ENCODE data around the gene FRMPD2. TPM values are rescaled to one million over a fixed set of nuclear protein-coding genes. Genes with fewer than 3 reads are reported as not detected.
A peak's percentile ranks its signal among the peaks of the same experiment; 100 is the strongest.
"Not testable (repeated sequence)": the region's sequence is repeated elsewhere in the genome, so short reads cannot be mapped to it uniquely, and the experiment has no call there.

The FRMPD2 gene
- total RNA-seq, 1 donor from 2014 or later, result not detected

DNA sequence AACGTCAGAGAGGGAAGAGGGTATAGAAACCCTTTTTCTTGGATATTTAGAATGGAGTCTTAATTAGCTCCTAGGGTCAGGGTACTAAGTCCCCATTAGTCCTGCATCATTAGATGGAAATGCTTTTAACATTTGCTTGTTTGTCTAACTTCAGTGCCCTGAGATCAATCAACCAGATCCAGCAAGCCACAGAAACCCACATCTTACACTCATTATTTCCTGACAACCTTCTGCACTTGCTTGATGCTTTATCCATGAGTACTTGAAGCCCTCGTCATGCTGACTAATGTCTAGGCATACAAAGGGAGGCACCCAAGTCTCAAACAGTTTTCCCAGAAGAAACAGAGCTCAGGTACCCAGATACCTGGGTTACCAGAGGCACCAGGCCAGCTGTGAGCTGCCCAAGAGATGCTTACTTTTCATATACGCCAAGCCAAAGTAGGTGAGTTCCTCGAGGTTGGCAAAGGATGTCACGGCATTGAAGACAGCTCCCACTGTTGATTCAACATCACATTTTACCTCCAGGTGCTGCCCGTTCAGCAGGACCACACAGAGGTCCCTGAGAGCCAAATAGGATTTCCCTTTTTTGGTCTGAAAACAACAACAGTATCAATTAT lies 42.7 kb downstream of the FRMPD2 start:
- no peak for ATAC-seq

DNA sequence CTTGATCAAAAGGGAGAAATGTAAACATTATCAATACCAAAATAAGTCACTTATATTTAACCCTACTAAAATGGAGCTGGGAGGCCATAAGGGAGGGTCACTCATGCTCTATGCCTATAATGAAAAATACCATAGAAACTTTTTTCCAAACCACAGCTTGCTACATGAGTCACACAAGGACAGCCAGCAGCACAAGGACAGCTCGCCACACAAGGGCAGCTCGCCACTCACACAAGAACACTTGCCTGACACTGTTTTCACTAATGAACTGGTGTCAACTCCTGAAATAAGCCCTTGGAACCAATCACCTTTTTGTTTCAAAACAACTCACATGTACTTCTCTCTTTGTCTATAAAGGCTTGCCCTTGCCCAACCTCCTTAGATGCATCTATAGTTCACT lies 43.3 kb downstream of the FRMPD2 start:
- ATAC-seq, result no peak

DNA sequence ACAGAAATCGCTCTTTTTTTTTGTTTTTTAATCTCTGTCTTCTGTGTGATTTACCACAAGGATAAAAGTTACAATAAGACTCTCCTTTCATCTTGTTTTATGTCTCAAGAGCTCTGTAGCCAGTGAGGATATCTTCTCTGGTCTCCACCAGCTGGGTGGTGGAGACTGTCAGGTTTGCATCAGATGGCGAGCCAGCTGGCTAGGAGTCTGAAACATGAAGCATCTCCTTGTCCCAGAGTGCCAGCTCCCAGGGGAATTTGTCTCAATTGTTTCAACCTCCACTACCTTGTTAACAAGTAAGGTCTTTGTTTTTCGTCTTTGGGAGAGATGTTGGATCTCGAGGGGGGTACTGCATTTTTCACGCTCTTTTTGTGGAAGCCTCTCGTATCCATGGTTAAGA lies 47.3 kb downstream of the FRMPD2 start:
- no peak for ATAC-seq

DNA sequence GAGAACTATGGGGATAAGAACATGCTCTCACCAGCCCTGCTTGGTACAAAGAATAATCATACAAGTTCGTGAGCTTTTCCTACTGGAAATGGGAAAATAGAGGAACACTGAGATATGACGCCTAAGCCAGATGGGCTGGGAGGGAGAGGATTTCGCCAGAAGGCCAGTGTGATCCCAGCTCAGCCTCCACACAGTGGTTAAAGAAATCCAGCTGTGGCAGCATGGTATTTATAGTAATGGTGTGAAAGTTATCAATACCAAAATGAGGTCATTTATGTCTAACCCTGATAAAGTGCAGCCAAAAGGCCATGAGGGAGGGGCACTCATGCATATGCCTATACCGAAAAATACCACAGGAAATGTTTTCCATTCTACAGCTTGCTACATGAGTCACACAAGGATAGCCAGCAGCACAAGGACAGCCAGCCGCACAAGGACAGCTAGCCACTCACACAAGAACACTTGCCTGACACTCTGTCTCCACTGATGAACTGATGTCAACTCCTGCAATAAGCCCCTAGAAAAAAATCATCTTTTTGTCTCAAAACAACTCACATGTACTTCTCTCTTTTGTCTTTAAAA lies 49.4 kb downstream of the FRMPD2 start:
- ATAC-seq, result no peak

DNA sequence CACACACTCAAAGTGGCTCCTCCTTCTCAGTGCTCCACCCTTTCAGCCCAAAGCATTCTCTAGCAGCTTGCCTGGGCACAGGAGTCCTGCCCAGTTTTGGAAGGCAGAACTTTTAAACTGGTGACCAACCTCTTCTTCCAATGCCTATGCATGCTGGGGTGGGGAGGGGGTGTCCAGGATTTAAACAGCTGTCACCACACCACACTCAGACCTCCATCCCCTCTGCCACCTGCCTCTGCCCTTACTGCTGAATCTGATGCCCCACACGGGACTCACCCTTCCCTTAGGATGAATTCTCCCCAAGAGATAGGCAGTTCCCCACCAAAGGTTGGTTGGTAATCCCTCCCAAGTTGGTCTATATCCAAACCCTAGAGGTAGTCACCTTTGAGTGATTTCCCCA lies 50.2 kb downstream of the FRMPD2 start:
- no peak for ATAC-seq

DNA sequence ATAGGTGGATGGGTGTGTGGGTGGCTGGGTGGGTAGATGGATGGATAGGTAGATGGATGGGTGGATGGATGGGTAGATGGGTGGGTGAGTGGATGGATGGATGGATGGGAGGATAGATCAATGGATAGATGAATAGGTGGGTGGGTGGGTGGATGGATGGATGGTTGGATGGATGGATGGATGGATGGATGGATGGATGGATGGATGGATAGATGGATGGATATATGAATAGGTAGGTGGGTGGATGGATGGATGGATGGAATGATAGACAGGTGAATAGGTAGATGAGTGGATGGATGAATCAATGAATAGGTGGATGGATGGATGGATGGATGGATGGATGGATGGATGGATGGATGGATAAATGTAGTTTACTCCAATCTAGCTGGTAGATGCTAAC lies 52.7 kb downstream of the FRMPD2 start:
- no peak for ATAC-seq

DNA sequence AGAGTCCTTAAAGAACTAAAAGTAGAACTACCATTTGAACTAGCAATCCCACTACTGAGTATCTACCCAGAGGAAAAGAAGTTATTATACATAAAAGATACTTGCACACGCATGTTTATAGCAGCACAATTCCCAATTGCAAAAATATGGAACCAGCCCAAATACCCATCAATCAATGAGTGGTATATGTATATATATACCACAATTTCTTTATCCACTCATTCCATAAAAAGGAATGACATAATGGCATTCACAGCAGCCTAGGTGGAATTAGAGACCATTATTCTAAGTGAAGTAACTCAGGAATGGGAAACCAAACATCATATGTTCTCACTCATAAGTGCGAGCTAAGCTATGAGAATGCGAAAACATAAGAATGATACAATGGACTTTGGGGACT lies 53.5 kb downstream of the FRMPD2 start:
- ATAC-seq, result not testable (repeated sequence)

DNA sequence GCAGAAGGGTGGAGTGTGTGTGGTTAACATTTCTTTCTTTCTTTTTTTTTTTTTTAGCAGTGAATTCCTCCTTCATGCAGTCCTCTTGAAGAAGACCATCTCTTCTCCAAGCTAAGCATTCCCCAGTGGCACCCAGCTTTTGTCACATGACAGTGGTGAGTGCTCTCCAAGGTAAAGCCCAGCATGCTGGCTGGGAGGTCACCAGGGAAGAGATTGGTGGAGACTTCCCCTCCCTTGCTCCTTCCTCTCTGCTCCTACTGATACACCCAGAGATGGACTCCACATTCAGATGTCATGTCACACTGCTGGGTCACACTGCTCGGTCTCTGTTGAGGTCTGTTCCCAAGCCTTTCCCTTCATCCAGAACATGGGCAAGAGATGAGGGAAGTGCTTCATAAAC lies 55.3 kb downstream of the FRMPD2 start:
- no peak for ATAC-seq

DNA sequence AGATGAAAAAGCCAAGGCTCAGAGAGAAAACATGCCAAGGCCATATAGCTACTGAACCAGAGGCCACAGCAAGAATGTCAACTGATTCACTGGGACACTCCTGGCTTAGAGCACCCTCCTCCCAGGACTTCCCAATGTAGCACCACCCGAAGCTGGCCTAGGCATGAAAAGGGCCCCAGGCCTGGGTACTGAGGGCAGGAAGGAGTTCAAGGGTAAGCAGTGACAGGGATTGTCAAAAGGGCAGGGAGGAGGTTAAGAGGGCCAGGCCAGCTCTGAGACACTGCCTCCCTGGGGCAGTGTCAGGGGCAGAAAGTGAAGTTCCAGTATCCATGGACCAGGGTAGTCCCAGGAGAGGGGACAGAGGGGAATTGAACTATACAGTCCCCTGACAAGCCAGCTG lies 57.8 kb downstream of the FRMPD2 start:
- no peak for ATAC-seq

DNA sequence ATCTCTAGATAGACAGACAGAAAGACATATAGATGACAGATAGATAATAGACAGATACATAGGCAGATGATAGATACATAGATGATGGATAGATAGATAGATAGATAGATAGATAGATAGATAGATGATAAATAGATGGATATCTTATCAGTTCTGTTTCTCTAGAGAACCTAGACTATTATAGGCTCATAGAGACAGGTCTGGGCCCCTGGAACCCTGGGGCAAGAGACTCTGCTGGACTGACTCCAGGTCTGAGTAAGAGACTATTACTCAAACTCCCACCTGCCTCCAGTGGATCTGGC lies 58.3 kb downstream of the FRMPD2 start:
- no peak for ATAC-seq

DNA sequence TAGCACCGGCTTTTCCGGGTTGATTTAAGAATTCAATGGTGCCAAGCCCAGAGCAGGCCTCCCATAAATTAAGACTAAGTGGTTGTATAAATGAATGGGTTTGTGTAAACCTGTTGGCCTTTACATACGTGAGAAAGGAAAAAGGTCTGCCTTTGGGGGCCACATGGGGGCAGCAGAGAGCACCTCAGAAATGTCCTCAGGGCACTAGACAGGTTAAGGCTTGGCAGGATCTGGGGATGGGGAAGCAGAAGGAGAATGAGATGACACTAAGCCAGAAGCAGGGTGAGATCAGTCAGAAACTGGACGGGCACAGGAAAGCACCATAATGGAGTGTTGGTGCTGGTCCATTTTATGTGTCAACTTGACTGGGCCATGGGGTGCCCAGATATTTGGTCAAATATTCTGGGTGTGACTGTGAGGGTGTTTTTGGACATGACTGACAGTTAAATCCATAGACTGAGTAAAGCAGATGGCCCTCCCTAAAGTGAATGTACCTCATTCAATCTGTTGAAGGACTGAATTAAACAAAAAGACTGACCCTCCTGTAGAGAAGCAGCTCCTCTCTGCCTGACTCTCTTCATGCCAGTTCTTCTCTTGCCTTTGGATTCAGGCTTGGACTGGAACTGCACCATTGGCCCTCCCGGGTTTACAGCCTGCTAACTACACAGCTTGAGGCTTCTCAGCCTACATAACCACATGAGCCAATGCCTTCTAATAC lies 58.9 kb downstream of the FRMPD2 start:
- ATAC-seq, result peak; percentile 88

DNA sequence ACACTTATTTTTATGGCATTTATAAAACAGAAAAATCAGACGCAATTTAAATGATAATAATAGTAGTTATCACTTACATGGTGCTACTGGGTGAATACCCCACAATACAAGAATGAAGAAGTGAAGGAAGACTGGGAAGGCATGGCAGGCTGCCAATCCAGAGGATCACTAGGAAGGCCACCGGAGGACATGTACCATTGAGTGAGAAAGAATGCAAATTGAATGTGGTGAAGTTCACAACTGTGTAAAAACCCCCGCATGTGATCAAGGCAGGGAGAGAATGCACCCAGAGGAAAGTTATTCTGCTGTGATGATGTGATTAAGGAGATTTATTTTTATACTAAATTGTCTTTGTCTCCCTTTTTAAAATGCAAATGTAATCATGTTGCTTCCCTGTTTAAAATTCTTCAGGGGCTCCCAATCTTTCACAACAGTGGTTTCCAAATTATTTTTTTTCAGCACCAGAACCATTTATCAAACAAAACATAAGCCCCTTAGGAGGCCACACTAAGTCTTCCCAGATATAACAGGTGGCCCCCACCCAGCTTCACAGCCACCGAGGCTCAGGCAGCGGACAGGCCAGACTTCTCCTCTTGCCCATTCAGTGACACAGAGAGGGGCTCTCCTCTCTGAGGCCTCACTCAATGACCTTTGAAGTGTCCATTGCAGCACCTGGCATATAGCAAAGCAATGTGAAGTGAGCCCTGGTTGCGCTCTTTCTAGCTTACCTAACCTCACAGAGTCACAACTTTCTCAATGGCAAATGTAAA lies 59.6 kb downstream of the FRMPD2 start:
- no peak for ATAC-seq

DNA sequence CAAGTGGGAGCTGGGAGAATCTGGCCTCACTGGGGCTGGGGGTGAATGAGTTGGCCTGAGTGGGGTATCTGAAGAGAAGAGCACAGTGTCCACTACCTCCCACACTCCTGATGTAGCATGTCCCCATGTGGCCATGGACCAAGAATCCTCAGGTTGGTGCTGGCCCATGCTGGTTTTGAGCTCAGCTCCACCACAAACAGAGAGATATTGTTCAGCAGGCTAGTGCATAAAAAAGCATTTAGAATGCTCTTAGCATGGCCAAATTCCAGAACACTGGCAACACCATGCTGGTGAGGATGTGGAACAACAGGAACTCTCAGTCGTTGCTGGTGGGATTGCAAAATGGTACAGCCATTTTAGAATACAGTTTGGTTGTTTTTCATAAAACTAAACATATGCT lies 61.4 kb downstream of the FRMPD2 start:
- ATAC-seq, result no peak

DNA sequence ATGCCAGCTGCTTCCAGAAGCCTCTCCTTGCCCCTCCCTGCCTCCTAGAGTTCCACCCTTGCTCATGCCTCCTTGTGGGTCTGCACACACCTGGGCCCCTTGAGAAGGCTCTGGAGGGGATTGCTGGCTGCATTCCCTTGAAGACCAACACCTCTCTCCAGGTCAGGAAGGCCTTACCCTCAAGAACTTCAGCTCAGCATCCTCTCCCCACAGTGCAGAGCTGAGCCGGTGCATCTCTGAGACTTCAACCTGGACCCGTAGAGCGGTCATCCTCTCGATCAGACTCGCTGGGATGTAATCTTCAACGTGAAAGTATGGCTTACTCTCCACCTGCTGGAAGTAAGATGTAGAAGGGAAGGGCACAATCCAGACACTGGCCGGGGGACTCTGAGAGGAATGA lies 62.7 kb downstream of the FRMPD2 start:
- ATAC-seq, result no peak

DNA sequence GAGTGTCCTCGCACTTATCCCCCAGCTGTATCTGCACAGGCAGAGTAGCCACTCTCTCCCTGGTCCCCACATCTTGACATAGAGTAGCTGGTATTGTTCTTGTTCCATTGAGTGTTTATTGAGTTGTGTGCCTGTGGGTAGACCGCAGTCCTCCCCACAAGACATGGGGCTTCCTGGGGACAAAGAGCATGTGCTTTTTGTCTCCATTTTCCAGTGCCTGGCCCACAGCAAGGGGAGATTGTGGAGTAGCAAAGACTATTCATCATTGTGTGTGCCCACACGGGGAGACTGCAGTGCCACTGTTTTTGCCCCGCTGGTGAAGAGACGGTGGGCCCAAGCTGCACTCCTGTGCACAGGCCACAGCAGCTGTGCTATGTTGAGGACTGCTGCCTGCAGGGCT lies 63.5 kb downstream of the FRMPD2 start:
- no peak for ATAC-seq

DNA sequence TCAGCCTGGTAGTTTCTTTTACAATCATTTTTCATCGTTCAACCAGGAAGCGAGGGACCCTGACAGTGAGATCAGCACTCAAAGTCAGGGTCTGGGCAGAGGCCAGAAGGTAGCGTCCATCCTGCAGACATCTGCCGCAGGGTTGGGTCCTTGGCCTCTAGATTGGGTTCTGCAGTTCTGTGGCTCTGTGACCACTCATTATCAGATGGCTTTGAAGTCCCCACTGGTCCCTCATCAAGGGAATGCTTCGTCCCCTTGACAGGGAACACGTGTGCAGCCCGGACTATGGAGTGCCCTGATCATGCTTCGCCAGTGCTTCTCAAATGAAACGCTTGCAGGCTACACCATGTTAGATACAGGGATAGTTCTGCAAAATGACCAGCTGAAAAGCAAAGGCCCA lies 64.1 kb downstream of the FRMPD2 start:
- no peak for ATAC-seq

DNA sequence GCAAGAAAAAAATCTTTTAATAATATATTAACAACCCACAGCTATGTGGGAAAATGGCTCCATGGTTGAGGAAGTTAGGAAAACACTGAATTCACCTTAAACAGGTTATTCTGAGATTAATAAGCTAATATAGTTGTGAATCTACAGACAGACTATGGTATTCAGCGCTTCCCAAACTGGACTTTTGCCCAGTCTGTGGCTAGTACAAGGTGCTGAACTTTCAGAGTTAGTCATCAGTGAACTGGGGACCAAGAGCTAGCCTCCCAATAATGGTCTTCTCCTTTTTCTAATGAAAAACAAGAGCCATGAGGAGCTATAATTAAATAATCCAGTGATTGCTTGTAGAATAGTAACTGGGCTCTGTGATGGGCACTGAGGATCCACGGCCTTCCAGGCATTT lies 65.3 kb downstream of the FRMPD2 start:
- no peak for ATAC-seq

DNA sequence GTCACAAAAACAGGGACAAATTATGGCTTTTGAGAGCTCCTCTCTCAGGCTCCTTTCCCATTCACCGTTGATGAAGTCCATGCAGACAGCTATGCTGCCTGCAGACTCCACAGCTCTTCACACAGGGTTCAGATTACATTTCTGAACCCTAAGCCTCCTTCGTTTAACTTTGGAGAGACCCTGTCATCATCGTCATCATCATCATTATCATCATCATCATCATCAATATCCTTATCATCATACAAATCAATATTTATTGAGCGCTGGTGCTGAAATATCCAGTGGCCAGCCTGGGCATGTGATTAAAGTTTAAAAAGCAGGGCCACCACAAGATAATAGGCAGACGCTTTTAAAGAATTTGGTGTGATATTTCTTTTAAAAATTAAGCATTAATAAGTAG lies 66.6 kb downstream of the FRMPD2 start:
- ATAC-seq, result no peak

DNA sequence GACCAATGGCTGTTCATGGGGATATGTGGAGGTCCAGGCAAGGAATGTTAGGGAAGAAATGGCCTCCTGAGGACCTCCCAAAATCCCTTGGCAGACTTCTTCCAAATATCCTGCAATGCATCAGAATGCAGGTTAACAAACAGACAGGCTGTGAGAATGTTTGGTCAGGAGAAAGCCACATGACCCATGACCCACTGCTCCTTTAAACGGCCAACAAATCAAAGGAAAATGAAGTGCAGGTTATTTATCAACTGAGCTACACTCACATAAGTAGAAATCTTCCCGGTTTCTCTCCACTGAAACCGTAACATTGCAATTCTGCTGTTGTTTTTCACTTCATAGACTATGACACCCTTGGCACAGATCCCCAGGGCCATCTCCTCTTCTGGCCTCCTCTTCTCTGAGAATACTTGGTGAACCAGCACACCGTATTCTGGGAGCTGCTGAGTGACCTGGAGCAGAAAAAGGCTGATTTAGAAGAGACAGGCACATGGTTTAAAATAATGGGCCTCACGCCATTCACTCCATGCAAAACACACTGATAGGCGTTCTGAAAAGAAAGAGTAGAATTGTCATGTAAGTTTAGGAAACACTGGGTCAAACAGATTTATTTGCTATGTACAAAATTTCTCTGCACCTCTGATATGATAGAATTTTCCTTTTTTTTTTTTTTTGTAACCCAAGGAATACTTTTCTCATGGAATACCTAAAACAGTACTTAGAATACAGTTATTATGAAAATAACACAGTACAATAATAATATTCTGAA lies 67.8 kb downstream of the FRMPD2 start:
- no peak for ATAC-seq

DNA sequence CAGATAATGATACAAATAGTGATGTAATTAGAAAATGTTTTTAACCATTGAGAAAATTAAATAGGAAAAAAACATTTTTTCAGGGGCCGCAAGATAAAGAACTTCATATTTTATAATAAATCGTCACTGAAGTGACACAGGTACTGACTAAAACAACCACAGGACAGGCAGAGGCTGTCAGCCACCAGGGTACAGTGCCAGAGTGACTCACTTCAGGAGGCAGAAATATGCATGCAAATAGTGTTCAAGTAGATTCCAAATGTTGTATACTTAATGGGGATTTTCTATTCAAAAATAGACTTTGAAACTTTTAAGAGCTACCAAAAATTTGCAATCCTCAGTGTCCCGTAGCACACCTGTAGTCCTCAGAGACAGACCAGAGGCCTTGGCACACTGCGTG lies 68.6 kb downstream of the FRMPD2 start:
- ATAC-seq, result no peak

DNA sequence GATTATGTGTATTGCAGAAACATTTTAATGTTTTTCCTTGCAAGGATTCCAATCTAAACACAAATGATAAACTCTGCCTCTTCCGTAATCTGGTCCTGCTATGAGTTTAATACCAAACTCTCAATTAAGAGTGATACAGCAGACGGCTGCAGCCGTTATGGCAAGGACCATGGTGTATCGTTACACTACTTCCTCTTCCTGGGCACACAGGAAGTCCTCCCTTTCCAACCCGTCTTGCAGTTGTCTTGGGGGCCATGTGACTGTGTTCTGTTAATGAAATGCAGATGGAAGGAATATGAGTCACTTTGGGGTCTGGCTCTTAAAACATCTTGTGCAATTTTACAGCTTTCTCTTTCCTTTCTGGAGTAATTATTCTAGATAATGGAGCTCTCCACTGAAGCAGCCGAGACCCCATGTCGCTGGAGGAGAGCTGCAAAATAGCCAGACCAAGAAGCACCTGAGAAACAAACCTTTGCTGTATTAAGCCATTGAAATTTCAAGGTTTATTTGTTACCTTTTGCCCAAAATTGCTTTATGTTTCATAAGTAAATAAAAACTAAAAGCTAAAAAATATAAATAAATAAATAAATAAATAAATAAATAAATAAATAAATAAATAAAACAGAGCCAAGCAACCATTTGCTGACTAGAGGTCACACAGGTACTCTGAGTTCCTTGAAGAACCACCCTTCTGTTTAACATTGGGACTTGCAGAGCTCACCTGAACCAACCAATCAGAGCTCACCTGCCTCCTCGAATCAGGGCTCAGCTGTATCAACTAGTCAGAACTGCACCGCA lies 74.7 kb downstream of the FRMPD2 start:
- ATAC-seq, result no peak

DNA sequence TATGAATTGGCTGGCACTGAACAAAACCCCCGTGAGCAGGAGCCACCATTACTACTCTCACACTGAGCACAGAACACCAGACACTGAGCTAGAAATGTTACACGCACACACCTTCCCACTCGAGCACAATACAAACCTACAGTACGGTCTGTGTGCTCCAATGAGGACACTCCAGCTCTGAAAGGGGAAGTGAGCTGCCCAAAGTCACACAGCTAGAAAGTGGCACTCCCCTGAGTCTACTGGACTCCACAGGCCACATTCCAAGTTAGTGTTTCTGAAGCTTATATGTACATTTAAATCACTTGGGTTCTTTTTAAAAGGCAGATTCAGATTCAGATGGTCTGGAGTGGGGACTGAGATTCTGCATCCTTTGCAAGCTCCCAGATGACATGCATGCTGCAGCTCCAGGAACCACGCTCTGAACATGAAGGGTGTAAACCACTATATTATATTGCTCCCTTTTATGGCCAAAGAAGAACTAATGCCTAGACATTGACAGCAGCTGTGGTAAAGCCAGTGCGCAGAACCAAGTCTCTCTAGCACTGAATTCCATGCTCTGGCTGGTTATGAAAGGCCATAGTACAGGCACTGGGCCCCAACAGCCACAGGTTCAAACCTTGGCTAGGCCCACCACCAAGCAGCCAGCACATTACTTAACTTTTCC lies 77.1 kb downstream of the FRMPD2 start:
- no peak for ATAC-seq

All from esophagus mucosa (tissue), 1 donor.